Stomach smooth muscle (tissue), 2 donors: ENCODE data around the gene SENP6.

Experiments used
- H3K27ac ChIP-seq: one replicate; pipeline ENCODE4 v1.7.0; 2013; ENCODE audit warnings: mild to moderate bottlenecking, low read length, inconsistent platforms
- H3K27me3 ChIP-seq, 2 donors: one replicate each; pipeline ENCODE4 v1.7.0; 2013; ENCODE audit warnings: low read length in 2 of 2; ENCODE audit not compliant: insufficient read depth in 2 of 2, control insufficient read depth in 1 of 2
- H3K36me3 ChIP-seq, 2 donors: one replicate each; pipeline ENCODE4 v1.7.0; 2013; ENCODE audit warnings: low read length in 2 of 2; ENCODE audit not compliant: control insufficient read depth in 2 of 2, insufficient read depth in 2 of 2
- H3K4me1 ChIP-seq: one replicate; pipeline ENCODE4 v1.7.0; 2013; ENCODE audit warnings: low read length; ENCODE audit not compliant: control insufficient read depth, insufficient read depth
- H3K4me3 ChIP-seq, 2 donors: one replicate each; pipeline ENCODE4 v1.7.0; 2013; ENCODE audit warnings: low read length in 2 of 2
- H3K9ac ChIP-seq, 2 donors: one replicate each; pipeline ENCODE4 v1.7.0; 2013; ENCODE audit warnings: low read length in 2 of 2, mild to moderate bottlenecking in 1 of 2
- H3K9me3 ChIP-seq, 2 donors: one replicate each; pipeline ENCODE4 v1.7.0; 2013; ENCODE audit warnings: low read length in 2 of 2; ENCODE audit not compliant: control insufficient read depth in 2 of 2
- donor health status: healthy.
- donor health status: Pancreatic carcinoma.

Gene SENP6

DNA sequence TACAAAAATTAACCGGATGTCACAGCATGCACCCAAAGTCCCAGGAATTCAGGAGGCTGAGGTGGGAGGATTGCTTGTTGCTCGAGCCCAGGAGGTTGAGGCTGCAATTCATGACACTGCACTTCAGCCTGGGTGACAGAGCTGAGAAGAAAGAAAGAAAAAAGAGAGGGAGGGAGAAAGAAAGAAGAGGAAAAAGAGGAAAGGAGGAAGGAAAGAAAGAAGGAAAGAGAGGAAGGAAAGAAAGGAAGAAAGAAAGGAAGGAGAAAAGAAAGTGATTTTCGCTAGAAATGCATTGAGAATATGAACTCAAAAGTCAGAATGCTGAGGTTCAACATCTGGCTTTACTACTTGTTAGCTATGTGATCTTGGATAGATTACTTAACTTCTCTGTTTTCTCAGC lies 6.6 kb downstream of the SENP6 start:
- Histone ChIP-seq H3K4me1 (peaks cover 9% of the 10 kb centered on the region), H3K27ac (no peak overlapping the region)

GRCh38 chr6:75608956-75609533 lies 7.4 kb downstream of the SENP6 start:
- no peak overlapping the region for H3K27ac ChIP-seq
- peaks cover 9% of the 10 kb centered on the region for H3K4me1 ChIP-seq
- no peaks in the 10 kb centered on the region for H3K36me3 ChIP-seq
- H3K9me3 ChIP-seq: no peaks in the 10 kb centered on the region
- H3K4me3 ChIP-seq: no peak overlapping the region
- H3K9ac ChIP-seq: no peak overlapping the region
- H3K27me3 ChIP-seq: no peaks in the 10 kb centered on the region

More for the DNA sequence above, 6.6 kb downstream of the SENP6 start:
- Histone ChIP-seq H3K9me3 (no peaks in the 10 kb centered on the region), H3K27me3 (no peaks in the 10 kb centered on the region), H3K36me3 (no peaks in the 10 kb centered on the region), H3K4me3 (no peak overlapping the region), H3K9ac (no peak overlapping the region)

GRCh38 chr6:75609639-75610590 lies 8.2 kb downstream of the SENP6 start:
- Histone ChIP-seq H3K9ac (no peak overlapping the region), H3K4me3 (no peak overlapping the region), H3K9me3 (no peaks in the 10 kb centered on the region), H3K36me3 (no peaks in the 10 kb centered on the region), H3K4me1 (peaks cover 9% of the 10 kb centered on the region), H3K27me3 (no peaks in the 10 kb centered on the region), H3K27ac (no peak overlapping the region)

- H3K4me3 ChIP-seq: no peak overlapping the region
- H3K9ac ChIP-seq: no peak overlapping the region
- H3K4me1 ChIP-seq: peaks cover 9% of the 10 kb centered on the region
- H3K9me3 ChIP-seq: no peaks in the 10 kb centered on the region
- no peaks in the 10 kb centered on the region for H3K27me3 ChIP-seq
- no peaks in the 10 kb centered on the region for H3K36me3 ChIP-seq
- no peak overlapping the region for H3K27ac ChIP-seq
These were observed 9.5 kb downstream of the SENP6 start for GRCh38 chr6:75611011-75611701.

- Histone ChIP-seq H3K4me1 (peaks cover 9% of the 10 kb centered on the region), H3K27me3 (no peaks in the 10 kb centered on the region), H3K36me3 (no peaks in the 10 kb centered on the region), H3K9me3 (no peaks in the 10 kb centered on the region), H3K9ac (no peak overlapping the region), H3K4me3 (no peak overlapping the region), H3K27ac (no peak overlapping the region)
These were observed 10.2 kb downstream of the SENP6 start for GRCh38 chr6:75611702-75612375.

DNA sequence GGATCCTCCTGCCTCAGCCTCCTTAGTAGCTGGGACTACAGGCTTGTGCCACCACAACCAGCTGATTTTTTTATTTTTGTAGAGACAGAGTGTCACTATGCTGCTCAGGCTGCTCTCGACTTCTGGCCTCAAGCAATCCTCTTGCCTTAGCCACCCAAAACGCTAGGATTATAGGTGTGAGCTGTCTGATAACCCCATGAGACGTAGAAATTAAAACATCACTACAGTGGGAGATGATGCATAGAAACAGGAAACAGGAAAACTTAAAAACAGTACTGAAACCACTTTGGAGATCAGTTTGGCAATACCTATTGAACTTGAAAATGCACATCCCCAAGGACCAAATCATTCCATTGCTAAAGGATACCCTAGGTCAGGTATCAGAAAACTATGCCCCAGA lies 10.8 kb downstream of the SENP6 start:
- Histone ChIP-seq H3K27me3 (no peaks in the 10 kb centered on the region), H3K9ac (no peak overlapping the region), H3K9me3 (no peaks in the 10 kb centered on the region), H3K4me3 (no peak overlapping the region), H3K27ac (no peak overlapping the region), H3K4me1 (peaks cover 6% of the 10 kb centered on the region), H3K36me3 (no peaks in the 10 kb centered on the region)

DNA sequence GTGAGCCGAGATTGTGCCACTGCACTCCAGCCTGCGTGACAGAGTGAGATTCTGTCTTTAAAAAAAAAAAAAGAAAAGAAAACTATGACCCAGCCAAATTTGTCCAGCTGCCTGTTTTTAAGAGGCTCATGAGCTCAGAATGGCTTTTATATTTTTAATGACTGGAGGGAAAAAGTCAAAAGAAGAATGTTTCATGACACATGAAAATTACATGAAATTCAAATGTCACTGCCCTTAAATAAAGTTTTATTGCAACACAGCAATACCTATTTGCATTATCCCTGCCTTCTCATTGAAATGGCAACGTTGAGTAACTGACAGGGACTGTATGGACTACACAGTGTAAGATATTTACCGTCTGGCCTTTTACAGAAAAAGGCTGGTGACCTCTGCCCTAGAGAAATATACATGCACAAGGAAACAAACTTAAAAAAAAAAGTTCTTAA lies 11.4 kb downstream of the SENP6 start:
- no peak overlapping the region for H3K9ac ChIP-seq
- H3K36me3 ChIP-seq: no peaks in the 10 kb centered on the region
- H3K4me3 ChIP-seq: no peak overlapping the region
- no peak overlapping the region for H3K27ac ChIP-seq
- H3K27me3 ChIP-seq: no peaks in the 10 kb centered on the region
- no peaks in the 10 kb centered on the region for H3K9me3 ChIP-seq
- peaks cover 6% of the 10 kb centered on the region for H3K4me1 ChIP-seq

DNA sequence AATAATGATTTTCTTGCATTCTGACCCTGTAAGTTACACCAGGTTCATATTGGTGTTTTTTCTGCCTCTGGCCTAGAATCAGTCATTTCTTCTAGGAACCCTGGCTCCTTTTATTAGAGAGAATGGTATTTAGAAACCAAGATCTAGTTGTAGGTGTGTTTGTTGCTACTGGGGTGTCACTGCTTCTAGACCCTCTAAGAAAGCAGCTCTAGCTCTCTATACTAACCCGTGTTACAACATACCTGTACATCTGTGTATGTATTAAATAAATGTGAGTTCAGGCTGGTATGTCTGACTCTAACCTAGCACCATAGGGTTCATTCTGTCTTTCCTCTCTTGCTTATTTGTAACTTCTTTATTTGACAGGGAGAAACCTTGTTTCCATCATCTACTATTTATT lies 16.8 kb downstream of the SENP6 start:
- Histone ChIP-seq H3K27me3 (no peaks in the 10 kb centered on the region), H3K9ac (no peak overlapping the region), H3K4me1 (peaks cover 5% of the 10 kb centered on the region), H3K9me3 (no peaks in the 10 kb centered on the region), H3K4me3 (no peak overlapping the region), H3K36me3 (no peaks in the 10 kb centered on the region), H3K27ac (no peak overlapping the region)

DNA sequence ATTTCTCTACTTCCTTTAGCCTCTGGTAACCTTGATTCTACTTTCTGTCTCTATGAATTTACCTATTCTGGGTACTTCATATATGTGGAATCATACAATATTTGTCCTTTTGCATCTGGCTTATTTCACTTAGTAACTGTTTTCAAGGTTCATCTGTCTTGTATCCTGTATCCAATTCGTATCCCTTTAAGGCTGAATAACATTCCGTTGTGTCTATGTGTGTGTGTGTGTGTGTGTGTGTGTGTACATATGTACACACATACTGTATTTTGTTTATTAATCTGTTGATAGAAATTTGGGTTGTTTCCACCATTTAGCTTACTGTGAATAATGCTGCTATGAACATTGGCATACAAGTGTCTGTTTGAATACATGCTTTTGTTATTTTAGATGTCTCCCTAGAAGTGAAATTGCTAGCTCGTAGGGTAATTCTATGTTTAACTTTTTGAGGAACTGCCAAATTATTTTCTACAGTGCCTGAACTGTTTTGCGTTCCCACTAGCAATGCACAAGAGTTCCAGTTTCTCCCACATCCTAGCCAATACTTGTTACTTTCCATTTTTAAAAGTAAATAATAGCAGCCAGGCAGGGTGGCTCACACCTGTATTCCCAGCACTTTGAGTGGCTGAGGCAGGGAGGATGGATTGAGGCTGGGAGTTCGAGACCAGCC lies 17.7 kb downstream of the SENP6 start:
- peaks cover 0 to 2% of the 10 kb centered on the region in 2 donors for H3K36me3 ChIP-seq
- peak overlapping the region in 1 of 2 donors; percentile 30 for H3K4me3 ChIP-seq
- H3K9me3 ChIP-seq: no peaks in the 10 kb centered on the region
- peaks cover 5% of the 10 kb centered on the region for H3K4me1 ChIP-seq
- H3K9ac ChIP-seq: no peak overlapping the region
- no peaks in the 10 kb centered on the region for H3K27me3 ChIP-seq
- peak overlapping the region; percentile 42 for H3K27ac ChIP-seq
